ENCODE results near the gene TUBB6. TPM values are rescaled to one million over a fixed set of nuclear protein-coding genes. Genes with fewer than 3 reads are reported as not detected.

TUBB6 gene
- total and polyA plus RNA-seq, 10 of the 15 experiments (the other 5 are each of a cell fraction or from before 2014, with no cell fraction given), result 27.4 to 262 (median 82.5) TPM

DNA sequence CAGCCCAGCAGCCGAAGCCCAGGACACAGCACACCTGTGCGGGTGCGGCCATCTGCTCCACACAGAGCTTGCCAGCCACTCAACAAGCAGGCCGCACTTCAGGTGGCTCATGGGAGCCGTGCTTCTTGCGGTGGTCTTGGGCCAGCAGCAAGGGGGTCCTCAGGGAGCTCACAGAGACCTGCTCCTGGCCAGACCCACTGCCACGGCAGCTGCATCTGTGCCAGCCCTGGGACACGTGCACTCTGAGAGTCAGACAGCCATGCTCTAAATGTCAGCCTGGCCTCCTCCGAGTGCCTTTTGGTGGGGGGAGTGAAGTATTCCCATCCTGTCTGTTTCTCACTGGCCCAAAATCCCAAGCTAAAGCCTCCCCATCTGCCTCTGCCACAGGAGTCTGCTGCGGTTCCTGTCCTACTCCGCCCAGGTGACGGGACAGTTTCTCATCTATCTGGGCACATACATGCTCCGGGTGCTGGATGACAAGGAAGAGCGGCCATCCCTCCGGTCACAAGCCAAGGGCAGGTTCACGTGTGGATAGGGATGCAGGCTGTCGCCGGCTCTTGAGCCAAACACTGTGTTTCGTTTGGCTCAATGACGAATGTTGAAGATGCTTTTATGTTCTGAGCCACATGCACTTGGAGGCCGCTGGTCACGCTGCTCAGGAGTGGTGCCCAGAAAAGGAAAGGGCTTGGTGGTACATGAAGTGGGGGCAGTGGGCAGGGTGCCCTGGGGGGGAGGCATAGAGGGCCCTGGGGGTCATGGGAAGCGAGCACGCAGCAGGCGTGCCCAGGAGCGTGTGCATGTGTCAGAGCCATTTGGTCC is 31.1 kb upstream of the TUBB6 start (continued):
- no peak for TF ChIP-seq ZNF592 (IDR thresholded peaks at IDR 0.05)
- no peak for TF ChIP-seq RAD21 (IDR thresholded peaks at IDR 0.05; ENCODE audit: insufficient read depth, low read depth, low read length)
- no peak for TF ChIP-seq CBX3 (IDR thresholded peaks at IDR 0.05; ENCODE audit: borderline replicate concordance, low read depth)
- TF ChIP-seq NFIC (IDR thresholded peaks at IDR 0.05; ENCODE audit: low read depth, low read length), result no peak

GRCh38 chr18:12278215-12278671 is 29.8 kb upstream of the TUBB6 start:
- H3K4me2 ChIP-seq (ENCODE audit: control insufficient read depth, insufficient read depth), result no peak overlapping the region
- SMC1A ChIA-PET (ENCODE audit: uncharacterized antibody, unreplicated experiment), result interaction anchor here (1.0 kb wide), 1 partner anchor 95 kb away, joined by 3 read pairs; no protein-coding TSS in a partner anchor

More at GRCh38 chr18:12278215-12278671, 29.8 kb upstream of the TUBB6 start:
- ChIA-PET POLR2A (interaction anchor here (0.7 kb wide), 1 partner anchor 183 kb away, joined by 7 read pairs; no protein-coding TSS in a partner anchor), RAD21 (ENCODE audit: unreplicated experiment) (no interaction called here), CTCF (interaction anchor here (0.7 kb wide), 1 partner anchor 113 kb away, joined by 4 read pairs; no protein-coding TSS in a partner anchor)
- Histone ChIP-seq H4K20me1 (ENCODE audit: control insufficient read depth, insufficient read depth) (no peaks in the 10 kb centered on the region), H2AFZ (ENCODE audit: control insufficient read depth, low read depth, low read length) (no peak overlapping the region), H3K4me1 (ENCODE audit: control insufficient read depth, insufficient read depth, low read length) (no peaks in the 10 kb centered on the region), H3K4me3 (no peak overlapping the region), H3K9me3 (replicated peaks; ENCODE audit: control insufficient read depth, insufficient read depth, low read length) (no peaks in the 10 kb centered on the region), H3K36me3 (ENCODE audit: control insufficient read depth in 2 of 2, insufficient read depth in 2 of 2, low read length in 1 of 2) (no peaks in the 10 kb centered on the region), H3K79me2 (ENCODE audit: control insufficient read depth, insufficient read depth, low read length) (no peaks in the 10 kb centered on the region), H3K27me3 (replicated peaks in 1 of 2; ENCODE audit: control insufficient read depth in 2 of 2, insufficient read depth in 2 of 2, low read length in 1 of 2) (no peaks in the 10 kb centered on the region; a peak in 1 of 4 replicates), H3K27ac (ENCODE audit: control insufficient read depth, insufficient read depth) (no peak overlapping the region), H3K9ac (ENCODE audit: control insufficient read depth, insufficient read depth, low read length) (no peak overlapping the region)
- ATAC-seq (0 out of 3 replicates have a peak, but pooled peaks have one; percentile 30), DNase-seq (ENCODE audit: low read depth, low spot score) (no peak), FAIRE-seq (no peak)
- BruUV-seq (replicated peaks), result no TSS peak
- intact Hi-C loops (cut with micrococcal nuclease; ENCODE audit: unreplicated experiment), result no loop called here
- no peak for TF ChIP-seq TCF7 (IDR thresholded peaks at IDR 0.05; ENCODE audit: borderline replicate concordance)
- TF ChIP-seq, protein P1, sequence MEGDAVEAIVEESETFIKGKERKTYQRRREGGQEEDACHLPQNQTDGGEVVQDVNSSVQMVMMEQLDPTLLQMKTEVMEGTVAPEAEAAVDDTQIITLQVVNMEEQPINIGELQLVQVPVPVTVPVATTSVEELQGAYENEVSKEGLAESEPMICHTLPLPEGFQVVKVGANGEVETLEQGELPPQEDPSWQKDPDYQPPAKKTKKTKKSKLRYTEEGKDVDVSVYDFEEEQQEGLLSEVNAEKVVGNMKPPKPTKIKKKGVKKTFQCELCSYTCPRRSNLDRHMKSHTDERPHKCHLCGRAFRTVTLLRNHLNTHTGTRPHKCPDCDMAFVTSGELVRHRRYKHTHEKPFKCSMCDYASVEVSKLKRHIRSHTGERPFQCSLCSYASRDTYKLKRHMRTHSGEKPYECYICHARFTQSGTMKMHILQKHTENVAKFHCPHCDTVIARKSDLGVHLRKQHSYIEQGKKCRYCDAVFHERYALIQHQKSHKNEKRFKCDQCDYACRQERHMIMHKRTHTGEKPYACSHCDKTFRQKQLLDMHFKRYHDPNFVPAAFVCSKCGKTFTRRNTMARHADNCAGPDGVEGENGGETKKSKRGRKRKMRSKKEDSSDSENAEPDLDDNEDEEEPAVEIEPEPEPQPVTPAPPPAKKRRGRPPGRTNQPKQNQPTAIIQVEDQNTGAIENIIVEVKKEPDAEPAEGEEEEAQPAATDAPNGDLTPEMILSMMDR (IDR thresholded peaks at IDR 0.05 in 2 of 3, conservative IDR thresholded peaks at IDR 0.05 in 1 of 3; ENCODE audit: control insufficient read depth in 2 of 3, extremely low read depth in 1 of 3, insufficient read depth in 1 of 3, low read depth in 3 of 3, low read length in 3 of 3), result peak in 1 of 3 experiments; percentile 9; a peak in 1 of 6 replicates
- 35% methylated on average over 7 of the region's 7 CpGs for WGBS (ENCODE audit: insufficient coverage, insufficient replicate concordance, low lambda C conversion rate, missing lambda C conversion rate)
- in situ Hi-C loops (cut with MboI), result no loop called here
